Esophagus squamous epithelium (tissue), 5 donors: Measurements from ENCODE around the gene CAP2. TPM values are rescaled to one million over a fixed set of nuclear protein-coding genes. Genes with fewer than 3 reads are reported as not detected.
A peak's percentile ranks its signal among the peaks of the same experiment; 100 is the strongest.
"Not testable (repeated sequence)": the region's sequence is repeated elsewhere in the genome, so short reads cannot be mapped to it uniquely, and the experiment has no call there.

Source experiments
- DNase-seq: peaks from one replicate; lab custom pipeline; 2025; lab: John Stamatoyannopoulos, UW
- H3K27ac ChIP-seq, 4 donors: fragments of 200-600 bp; sonication (generic); one replicate each; pipeline ENCODE4 v1.5.1; 2016 to 2019; ENCODE audit warnings: mild to moderate bottlenecking in 1 of 4
- H3K27me3 ChIP-seq, 4 donors: fragments of 200-600 bp; sonication (generic); 1 replicate in 3 of 4; 2 replicates in 1 of 4; pipeline versions ENCODE4 v1.5.1 to v1.6.0; 2017 to 2021; ENCODE audit warnings: antibody characterized with exemption in 1 of 4
- H3K36me3 ChIP-seq, 3 donors: fragments of 200-600 bp; sonication (generic); one replicate each; pipeline ENCODE4 v1.5.1; 2016 to 2019
- H3K4me1 ChIP-seq, 3 donors: fragments of 200-600 bp; sonication (generic); one replicate each; pipeline ENCODE4 v1.5.1; 2017 to 2019
- H3K4me3 ChIP-seq, 4 donors: fragments of 200-600 bp; sonication (generic); 1 replicate in 3 of 4; 2 replicates in 1 of 4; pipeline ENCODE4 v1.5.1; 2016 to 2019; ENCODE audit warnings: mild to moderate bottlenecking in 2 of 4, moderate library complexity in 1 of 4
- H3K9me3 ChIP-seq, 3 donors: fragments of 200-600 bp; sonication (generic); one replicate each; pipeline ENCODE4 v1.5.1; 2016 to 2019
- POLR2A ChIP-seq, 4 donors: fragments of 450-650 bp; IDR thresholded peaks; one replicate each; pipeline ENCODE4 v1.6.1; 2017; ENCODE audit warnings: antibody characterized with exemption in 4 of 4, mild to moderate bottlenecking in 4 of 4, moderate library complexity in 3 of 4
- WGBS, 2 donors: methylation state at CpG; one replicate each; pipeline ENCODE4 v1.1.5; 2018; 5-methylcytosine and 5-hydroxymethylcytosine counted together
- intact Hi-C: fragments of 100-400 bp; cut with DNase I; formaldehyde crosslinking; loops from one replicate; pipeline ENCODE4 v1.15.0; 2022
- total RNA-seq, 4 donors: library from RNA; depleted of rRNA; stranded (reverse); fragments of >200 nt; gene quantifications; one replicate each; pipeline ENCODE4 v1.1.0, GENCODE V29; 2016
- TF ChIP-seq, protein P1 (sequence below), 6 experiments: fragments of 450-650 bp in 4 of 6; fragments of 200-600 bp in 2 of 6; sonication (generic) in 2 of 6; IDR thresholded peaks; one replicate each; pipeline ENCODE4 v1.5.1; 2016 to 2019; ENCODE audit warnings: antibody characterized with exemption in 6 of 6, mild to moderate bottlenecking in 4 of 6, moderate library complexity in 4 of 6
- donor health status: DM: yes; HTN: yes; CAD: no.

Gene CAP2
- total RNA-seq, 4 donors from 2014 or later, result 2.0 to 5.5 (median 2.7) TPM

GRCh38 chr6:17584241-17584803 lies 190.9 kb downstream of the CAP2 start:
- intact Hi-C loops, result loop anchor here (5.0 to 10.0 kb wide), 3 partner anchors 220 to 422 kb away; partner anchors contain the start of gene RBM24
- WGBS, 2 donors, result 3 to 5% methylated on average over 7 of the region's 7 CpGs
- H3K4me1 ChIP-seq, result peaks cover 0 to 27% (median 0%) of the 10 kb centered on the region in 3 donors
- H3K36me3 ChIP-seq, result no peaks in the 10 kb centered on the region
- peak overlapping the region in 3 of 4 donors; percentile 49 to 75 (median 69) for H3K27ac ChIP-seq
- DNase-seq, result no peak
- TF ChIP-seq POLR2A (IDR thresholded peaks at IDR 0.05), result no peak
- TF ChIP-seq, protein P1, sequence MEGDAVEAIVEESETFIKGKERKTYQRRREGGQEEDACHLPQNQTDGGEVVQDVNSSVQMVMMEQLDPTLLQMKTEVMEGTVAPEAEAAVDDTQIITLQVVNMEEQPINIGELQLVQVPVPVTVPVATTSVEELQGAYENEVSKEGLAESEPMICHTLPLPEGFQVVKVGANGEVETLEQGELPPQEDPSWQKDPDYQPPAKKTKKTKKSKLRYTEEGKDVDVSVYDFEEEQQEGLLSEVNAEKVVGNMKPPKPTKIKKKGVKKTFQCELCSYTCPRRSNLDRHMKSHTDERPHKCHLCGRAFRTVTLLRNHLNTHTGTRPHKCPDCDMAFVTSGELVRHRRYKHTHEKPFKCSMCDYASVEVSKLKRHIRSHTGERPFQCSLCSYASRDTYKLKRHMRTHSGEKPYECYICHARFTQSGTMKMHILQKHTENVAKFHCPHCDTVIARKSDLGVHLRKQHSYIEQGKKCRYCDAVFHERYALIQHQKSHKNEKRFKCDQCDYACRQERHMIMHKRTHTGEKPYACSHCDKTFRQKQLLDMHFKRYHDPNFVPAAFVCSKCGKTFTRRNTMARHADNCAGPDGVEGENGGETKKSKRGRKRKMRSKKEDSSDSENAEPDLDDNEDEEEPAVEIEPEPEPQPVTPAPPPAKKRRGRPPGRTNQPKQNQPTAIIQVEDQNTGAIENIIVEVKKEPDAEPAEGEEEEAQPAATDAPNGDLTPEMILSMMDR (IDR thresholded peaks at IDR 0.05), result peak; percentile 77 to 89 (median 84)
- no peaks in the 10 kb centered on the region for H3K9me3 ChIP-seq
- H3K27me3 ChIP-seq, result peaks cover 0 to 6% (median 0%) of the 10 kb centered on the region in 4 donors
- H3K4me3 ChIP-seq, result peak overlapping the region in 2 of 4 donors; percentile 15 to 16

DNA sequence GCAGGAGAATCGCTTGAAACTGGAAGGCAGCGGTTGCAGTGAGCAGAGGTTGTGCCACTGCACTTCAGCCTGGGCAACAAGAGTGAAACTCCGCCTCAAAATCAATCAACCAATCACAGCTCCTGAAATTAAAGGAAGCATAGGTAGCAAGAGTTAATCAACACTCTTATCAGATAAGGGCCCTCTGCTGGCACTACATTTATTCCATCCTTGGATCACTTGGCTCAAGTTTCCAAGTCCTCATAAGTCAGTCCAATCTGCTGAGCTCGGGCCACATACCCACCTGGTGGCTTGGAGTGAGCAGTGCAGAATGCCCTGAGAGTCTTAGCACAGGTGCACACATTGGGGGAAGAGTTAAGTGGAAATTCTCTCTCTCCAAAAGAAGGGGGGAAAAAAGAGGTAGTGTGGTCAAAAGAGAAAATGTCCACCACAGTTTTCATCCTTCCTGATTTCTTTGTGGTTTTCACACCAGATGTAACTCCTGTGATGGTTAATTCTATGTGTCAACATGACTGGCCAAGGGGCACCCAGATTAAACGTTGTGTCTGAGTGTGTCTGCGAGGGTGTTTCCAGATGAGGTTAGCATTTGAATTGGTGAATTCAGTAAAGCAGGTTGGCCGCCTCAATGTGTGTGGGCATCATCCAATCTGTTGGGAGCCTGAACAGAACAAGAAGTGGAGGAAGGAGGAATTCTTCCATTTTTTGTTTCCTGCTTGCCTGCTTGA lies 192.5 kb downstream of the CAP2 start:
- no peak for TF ChIP-seq POLR2A (IDR thresholded peaks at IDR 0.05)
- TF ChIP-seq, protein P1 (IDR thresholded peaks at IDR 0.05), result peak in 1 of 6 experiments; percentile 32
- Histone ChIP-seq H3K9me3 (no peaks in the 10 kb centered on the region), H3K36me3 (no peaks in the 10 kb centered on the region), H3K27me3 (no peaks in the 10 kb centered on the region), H3K4me3 (no peak overlapping the region), H3K4me1 (peaks cover 0 to 19% (median 0%) of the 10 kb centered on the region in 3 donors), H3K27ac (no peak overlapping the region)
- intact Hi-C loops, result loop anchor here (10.0 kb wide), 2 partner anchors 219 to 301 kb away; partner anchors contain the start of gene RBM24
- WGBS, 2 donors, result 74 to 82% methylated on average over 6 to 7 of the region's 7 CpGs
- DNase-seq, result no peak

DNA sequence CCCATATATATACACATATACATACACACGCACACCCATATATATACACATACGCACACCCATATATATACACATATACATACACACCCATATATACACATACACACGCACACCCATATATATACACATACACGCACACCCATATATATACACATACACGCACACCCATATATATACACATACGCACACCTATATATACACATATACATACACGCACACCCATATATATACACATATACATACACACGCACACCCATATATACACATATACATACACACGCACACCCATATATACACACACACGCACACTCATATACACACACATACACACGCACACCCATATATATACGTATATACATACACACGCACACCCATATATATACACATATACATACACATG lies 193.2 kb downstream of the CAP2 start:
- not testable (repeated sequence) for H3K9me3 ChIP-seq
- intact Hi-C loops, result loop anchor here (10.0 kb wide), 2 partner anchors 218 to 302 kb away; partner anchors contain the start of gene RBM24

DNA sequence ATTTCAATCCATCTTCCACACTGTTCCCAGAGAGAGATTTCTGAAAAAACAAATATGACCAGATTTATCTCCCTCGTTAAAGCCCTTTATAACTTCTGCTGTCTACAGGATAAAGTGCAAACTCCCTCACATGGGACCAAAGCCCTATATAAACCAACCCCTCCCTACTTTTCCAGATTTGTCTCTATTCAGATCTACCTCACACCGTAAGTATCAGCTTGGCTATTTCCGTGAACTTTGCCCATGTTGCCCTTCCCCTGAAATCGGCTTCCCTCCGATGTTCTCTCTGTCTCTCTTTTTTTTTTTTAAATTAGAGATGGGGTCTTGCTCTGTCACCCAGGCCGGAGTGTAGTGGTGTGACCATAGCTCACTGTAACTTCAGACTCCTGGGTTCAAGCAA lies 194.6 kb downstream of the CAP2 start:
- no peak for TF ChIP-seq POLR2A (IDR thresholded peaks at IDR 0.05)
- TF ChIP-seq, protein P1 (IDR thresholded peaks at IDR 0.05), result no peak
- intact Hi-C loops, result loop anchor here (10.0 kb wide), 2 partner anchors 217 to 303 kb away; partner anchors contain the start of gene RBM24
- no peak for DNase-seq
- no peak overlapping the region for H3K27ac ChIP-seq
- no peak overlapping the region for H3K4me3 ChIP-seq
- no peaks in the 10 kb centered on the region for H3K36me3 ChIP-seq
- no peaks in the 10 kb centered on the region for H3K27me3 ChIP-seq
- 92 to 93% methylated on average over 6 of the region's 6 CpGs for WGBS, 2 donors
- H3K4me1 ChIP-seq, result peaks cover 0 to 17% (median 0%) of the 10 kb centered on the region in 3 donors
- H3K9me3 ChIP-seq, result no peaks in the 10 kb centered on the region

More for the DNA sequence above, 193.2 kb downstream of the CAP2 start:
- H3K36me3 ChIP-seq, H3K27me3 ChIP-seq, H3K27ac ChIP-seq, H3K4me3 ChIP-seq, DNase-seq: not testable (repeated sequence)
- H3K4me1 ChIP-seq, result peaks cover 0 to 18% (median 0%) of the 10 kb centered on the region in 3 donors
- WGBS, 2 donors, result 93% methylated on average over 13 of the region's 13 CpGs

DNA sequence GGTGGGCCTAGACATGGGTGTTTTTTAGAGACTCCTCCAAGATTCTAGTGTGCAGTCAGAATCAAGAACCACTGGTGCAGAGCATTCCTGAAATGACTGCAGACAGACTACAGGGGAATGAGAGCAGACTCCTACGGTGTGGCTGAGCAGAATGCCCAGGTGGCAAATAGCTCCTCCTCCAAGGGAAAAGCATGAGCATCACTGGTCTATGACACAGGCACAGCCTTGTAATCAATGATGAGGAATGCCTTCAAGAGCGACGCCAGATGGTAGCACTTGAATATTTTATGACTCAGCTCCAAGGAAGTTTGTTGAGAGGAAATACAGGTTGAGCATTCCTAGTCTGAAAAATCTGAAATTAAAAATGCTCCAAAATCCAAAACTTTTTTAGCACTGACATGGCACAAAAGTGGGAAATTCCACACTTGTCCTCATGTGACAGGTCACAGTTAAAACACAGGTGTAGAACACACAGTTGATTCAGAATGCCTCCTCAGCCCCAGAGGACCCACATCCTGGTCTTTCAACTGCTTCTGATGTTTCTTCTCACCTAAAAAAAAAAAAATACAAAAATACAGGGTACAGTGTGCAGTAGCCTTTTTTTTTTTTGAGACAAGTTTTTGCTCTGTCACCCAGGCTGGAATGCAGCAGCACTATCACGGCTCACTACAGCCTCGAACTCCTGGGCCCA lies 196.2 kb downstream of the CAP2 start:
- H3K4me3 ChIP-seq, result no peak overlapping the region
- intact Hi-C loops, result loop anchor here (10.0 kb wide), 2 partner anchors 215 to 305 kb away; partner anchors contain the start of gene RBM24

More for the DNA sequence above, 196.2 kb downstream of the CAP2 start:
- Histone ChIP-seq H3K27me3 (no peaks in the 10 kb centered on the region), H3K36me3 (no peaks in the 10 kb centered on the region), H3K9me3 (no peaks in the 10 kb centered on the region), H3K4me1 (peaks cover 0 to 1% (median 0%) of the 10 kb centered on the region in 3 donors), H3K27ac (no peak overlapping the region)
- 59 to 66% methylated on average over 5 of the region's 5 CpGs for WGBS, 2 donors
- no peak for DNase-seq
- no peak for TF ChIP-seq POLR2A (IDR thresholded peaks at IDR 0.05)
- TF ChIP-seq, protein P1 (IDR thresholded peaks at IDR 0.05), result no peak
